GM21576 (cell line): Measurements from ENCODE around the gene FOXN3.
"Not testable (repeated sequence)": the region's sequence is repeated elsewhere in the genome, so short reads cannot be mapped to it uniquely, and the experiment has no call there.

Source experiments
- ATAC-seq: cut with Tn5 transposase; IDR thresholded peaks from one replicate; pipeline ENCODE4 v1.9.1; 2021; ENCODE audit warnings: mild to moderate bottlenecking, moderate library complexity; ENCODE audit not compliant: unreplicated experiment

The FOXN3 gene

DNA sequence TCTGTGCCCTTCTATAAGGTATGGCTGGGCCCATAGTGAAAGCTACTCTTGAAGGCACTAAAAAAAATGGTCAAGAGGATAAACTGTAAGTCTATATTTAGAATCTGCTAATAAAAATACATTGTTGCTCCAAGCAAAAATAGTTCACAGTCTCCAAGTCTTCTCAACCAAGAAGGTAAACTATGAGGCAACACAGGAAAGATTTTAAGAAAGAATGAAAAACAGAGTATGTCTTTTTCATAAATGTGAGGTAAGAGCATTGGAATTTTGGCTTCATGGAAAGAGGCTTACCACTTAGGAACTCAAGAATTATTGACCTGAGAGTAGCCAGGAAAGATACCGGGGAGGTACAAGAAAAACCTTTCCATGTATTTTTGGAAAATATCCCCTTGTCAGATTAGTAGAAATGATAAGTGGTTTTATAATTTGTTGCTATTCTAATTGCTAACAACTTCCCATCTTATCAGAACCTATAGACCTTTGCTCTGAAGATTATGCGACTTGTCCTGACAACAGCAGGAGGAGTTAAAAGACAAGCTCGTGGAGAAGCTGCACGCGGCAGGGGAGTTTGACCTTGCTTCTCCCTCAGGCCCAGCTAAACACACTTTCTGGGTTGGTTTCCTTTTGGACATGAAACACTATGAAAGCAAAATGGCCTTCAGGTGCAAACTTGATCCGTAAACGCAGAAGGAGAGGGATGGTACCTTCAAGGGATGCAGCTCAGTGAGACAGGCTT lies 238.1 kb downstream of the FOXN3 start:
- no peak for ATAC-seq

- ATAC-seq, result no peak
These were observed 238.7 kb downstream of the FOXN3 start for GRCh38 chr14:89178376-89178775.

GRCh38 chr14:89175881-89176799 lies 240.9 kb downstream of the FOXN3 start:
- no peak for ATAC-seq

DNA sequence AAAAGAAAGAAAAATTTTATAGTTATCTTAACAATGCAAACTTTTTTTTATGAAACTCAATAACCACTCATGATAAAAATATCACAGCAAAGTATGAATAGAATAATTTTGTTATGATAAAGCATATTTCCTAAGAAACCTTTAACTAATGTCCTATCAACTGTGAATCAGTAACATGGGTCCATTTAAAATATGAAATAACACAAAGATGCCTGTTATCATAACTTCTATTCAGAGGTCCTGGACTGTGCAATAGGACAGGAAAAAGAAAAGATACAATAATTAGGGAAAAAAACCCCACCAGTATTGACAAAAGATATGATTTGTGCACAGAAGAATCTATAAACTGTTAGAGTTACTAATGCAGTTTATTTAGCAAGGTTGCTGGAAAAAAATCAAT lies 245.4 kb downstream of the FOXN3 start:
- ATAC-seq, result no peak

- no peak for ATAC-seq
These were observed 245.9 kb downstream of the FOXN3 start for GRCh38 chr14:89171168-89171567.

GRCh38 chr14:89167705-89168104 lies 249.3 kb downstream of the FOXN3 start:
- ATAC-seq, result no peak

DNA sequence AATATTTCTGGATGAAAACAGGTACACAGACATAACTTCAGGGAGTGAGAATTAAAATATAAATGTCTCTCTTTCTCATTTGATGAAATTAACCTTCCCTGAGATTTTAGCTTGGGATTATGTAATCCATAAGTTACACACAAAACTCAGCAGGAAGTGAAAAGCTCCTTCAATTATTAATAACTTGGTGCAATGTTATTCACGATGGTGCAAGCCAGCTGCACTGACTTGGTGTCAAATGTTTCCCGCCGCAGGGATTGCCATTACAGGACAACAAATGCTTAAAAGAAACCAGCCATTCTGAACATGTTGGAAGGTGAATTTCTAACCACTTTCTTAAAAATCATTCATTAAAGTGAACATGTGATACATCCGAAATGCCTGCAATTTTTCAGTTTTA lies 250.4 kb downstream of the FOXN3 start:
- ATAC-seq, result no peak

- peak; percentile 54 for ATAC-seq
These were observed 251.5 kb downstream of the FOXN3 start for GRCh38 chr14:89165189-89166181.

GRCh38 chr14:89164168-89165073 lies 252.6 kb downstream of the FOXN3 start:
- ATAC-seq, result peak; percentile 26

DNA sequence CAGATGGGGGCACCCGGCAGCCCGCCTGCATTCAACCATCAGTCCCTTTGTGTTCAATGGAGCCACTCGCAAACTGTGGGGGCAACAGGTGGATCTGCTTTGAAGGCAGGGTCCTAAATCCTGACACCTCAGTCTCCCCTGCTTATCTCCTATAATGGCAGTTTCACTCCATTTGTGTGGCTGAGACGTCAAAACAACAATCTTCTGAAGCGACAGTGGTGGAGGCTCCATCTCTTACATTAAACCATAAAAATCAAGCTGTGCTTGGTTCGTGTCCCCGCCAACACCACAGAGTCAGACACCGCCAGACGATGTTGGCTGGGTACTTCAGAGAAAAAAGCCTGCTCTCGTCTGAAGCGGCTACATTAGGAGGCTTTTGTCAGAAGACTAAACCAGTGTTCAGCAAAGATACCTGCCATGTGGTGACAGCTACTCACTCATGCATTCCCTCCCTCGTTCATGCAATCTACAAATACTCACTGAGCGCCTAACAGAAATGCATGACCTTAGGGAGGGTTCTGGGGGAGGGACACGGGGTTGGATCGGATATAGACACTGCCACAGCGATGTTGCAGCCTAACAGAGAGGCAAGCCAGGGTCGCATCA lies 253.9 kb downstream of the FOXN3 start:
- no peak for ATAC-seq

DNA sequence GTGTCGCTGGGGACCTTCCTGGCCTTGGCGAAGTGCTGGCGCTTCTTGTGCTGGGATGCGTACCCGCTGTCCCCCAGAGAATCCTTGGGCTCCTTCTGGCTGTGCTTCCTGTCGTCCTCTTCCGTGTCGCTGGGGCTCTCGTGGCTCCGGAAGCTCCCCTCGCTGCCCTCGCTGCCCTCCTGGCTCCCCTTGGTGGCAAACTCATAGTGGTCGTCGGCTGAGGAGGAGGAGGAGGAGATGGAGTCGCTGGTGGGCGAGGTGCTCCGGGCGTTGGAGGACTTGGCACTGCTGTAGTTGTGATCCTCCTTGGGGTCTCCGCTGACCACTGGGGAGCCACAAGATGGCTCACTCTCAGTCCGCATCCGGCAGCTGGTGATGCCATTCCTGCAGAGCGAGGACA lies 254.4 kb downstream of the FOXN3 start:
- ATAC-seq, result no peak

- ATAC-seq, result no peak
These were observed 256.6 kb downstream of the FOXN3 start for GRCh38 chr14:89160437-89160836.

DNA sequence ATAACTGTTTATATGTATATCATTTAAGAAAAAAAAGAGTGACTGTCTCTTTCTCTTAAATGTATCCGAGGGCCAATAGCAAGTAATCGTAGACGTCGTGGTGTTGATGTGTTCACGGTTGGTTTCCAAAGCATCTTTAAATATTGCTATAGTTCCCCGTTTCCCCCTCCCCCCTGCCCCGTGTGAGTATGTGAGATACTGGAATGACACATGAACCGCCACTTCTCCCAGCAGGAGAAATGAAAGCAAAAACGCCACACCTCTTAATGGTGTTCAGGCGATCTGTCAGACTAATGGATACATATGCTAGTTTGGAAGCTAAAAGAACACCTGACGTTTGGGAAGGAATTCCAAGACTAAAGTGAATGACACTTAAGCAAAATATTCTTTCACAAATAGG lies 258.3 kb downstream of the FOXN3 start:
- ATAC-seq, result no peak

DNA sequence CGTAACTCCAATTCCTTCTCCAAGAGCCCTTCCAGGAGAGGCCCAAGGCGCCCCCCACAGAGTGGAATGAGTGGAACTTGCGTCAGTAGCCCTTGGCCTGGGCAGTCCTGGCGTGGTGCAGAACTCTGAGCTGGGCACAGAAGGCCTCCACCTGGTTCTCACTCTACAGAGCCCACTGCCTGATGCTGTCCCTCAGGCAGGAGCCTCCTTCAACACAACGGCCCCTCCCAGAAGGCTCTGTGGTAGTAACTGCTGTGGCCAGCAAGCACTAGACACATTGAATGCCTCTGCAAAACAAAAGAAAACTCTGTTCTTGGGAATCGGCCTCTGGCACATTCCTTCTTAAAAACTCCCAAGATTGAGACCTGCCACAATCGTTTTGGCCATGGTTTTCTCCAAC lies 258.9 kb downstream of the FOXN3 start:
- ATAC-seq, result not testable (repeated sequence)

- ATAC-seq, result no peak
These were observed 261.5 kb downstream of the FOXN3 start for GRCh38 chr14:89155491-89155890.

- ATAC-seq, result not testable (repeated sequence)
These were observed 265.3 kb downstream of the FOXN3 start for GRCh38 chr14:89151693-89152092.

- no peak for ATAC-seq
These were observed 270.8 kb downstream of the FOXN3 start for GRCh38 chr14:89146274-89146673.

DNA sequence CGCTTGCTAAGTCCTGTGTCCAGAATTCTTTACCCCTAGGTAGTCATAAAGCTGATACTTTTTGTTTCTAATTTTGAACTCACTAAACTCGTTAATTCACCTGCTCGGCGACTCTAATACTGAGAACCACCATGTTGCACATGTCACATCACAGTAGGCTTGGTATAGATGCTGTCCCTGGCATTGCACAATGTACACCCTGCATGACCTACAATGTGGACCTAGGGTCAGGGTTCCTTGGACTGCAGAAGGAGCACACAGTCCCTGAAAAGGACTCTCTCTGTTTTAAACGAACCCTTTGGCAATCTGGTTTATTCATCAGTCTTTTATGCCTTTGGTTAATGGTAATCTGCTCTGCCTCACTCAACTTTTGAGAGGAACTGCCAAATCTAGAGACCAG lies 272.4 kb downstream of the FOXN3 start:
- no peak for ATAC-seq

DNA sequence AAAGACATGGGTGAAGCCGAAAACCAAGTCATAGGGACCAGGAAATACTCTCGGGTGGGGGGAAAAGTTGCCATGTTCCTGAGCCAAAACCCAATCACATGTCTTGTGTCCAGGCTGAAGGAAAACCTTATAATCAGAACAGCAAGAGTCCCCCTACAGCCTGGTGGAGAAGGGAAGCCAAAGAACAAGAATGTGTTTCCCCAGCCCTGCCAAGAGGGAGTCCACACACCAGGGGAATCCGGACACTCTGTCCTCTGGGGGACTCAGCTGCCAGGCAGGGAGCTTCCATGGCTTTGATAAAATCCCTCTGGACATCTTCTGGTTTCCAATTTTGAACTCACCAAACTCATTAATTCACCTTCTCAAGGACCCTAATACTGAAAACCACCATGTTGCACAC lies 273.0 kb downstream of the FOXN3 start:
- no peak for ATAC-seq
